ENCODE data around the gene RABAC1. TPM values are rescaled to one million over a fixed set of nuclear protein-coding genes. Genes with fewer than 3 reads are reported as not detected.

Gene RABAC1
- total and polyA plus RNA-seq, 2 experiments from 2014 or later, result 405 to 470 TPM

GRCh38 chr19:41924151-41925145, 34.7 kb downstream of the RABAC1 start:
- WGBS, 2 experiments (ENCODE audit: low coverage in 1 of 2, low lambda C conversion rate in 2 of 2, missing lambda C conversion rate in 2 of 2), result 9 to 11% methylated on average over 13 of the region's 13 CpGs
- no peaks in the 10 kb centered on the region for H3K36me3 ChIP-seq (ENCODE audit: low read depth)
- no peak overlapping the region for H3K9ac ChIP-seq
- H3K4me1 ChIP-seq (ENCODE audit: insufficient read depth), result no peaks in the 10 kb centered on the region
- no peaks in the 10 kb centered on the region for H4K20me1 ChIP-seq (ENCODE audit: insufficient read depth)
- no peak overlapping the region for H2AFZ ChIP-seq
- in situ Hi-C loops (cut with MboI), result no loop called here
- H3K79me2 ChIP-seq (ENCODE audit: insufficient read depth), result no peaks in the 10 kb centered on the region
- no peak overlapping the region for H3K4me2 ChIP-seq (ENCODE audit: unreplicated experiment)
- H3K4me3 ChIP-seq, result no peak overlapping the region
- DNase-seq, result no peak
- H3F3A ChIP-seq (ENCODE audit: insufficient read depth), result no peaks in the 10 kb centered on the region
- no peaks in the 10 kb centered on the region for H3K9me3 ChIP-seq (ENCODE audit: low read depth)
- no peak for TF ChIP-seq EZH2phosphoT487 (IDR thresholded peaks at IDR 0.05; ENCODE audit: insufficient read depth, low read depth)
- no peak for TF ChIP-seq EZH2 (IDR thresholded peaks at IDR 0.05; ENCODE audit: insufficient read depth, poor library complexity, severe bottlenecking)
- H3K9me2 ChIP-seq (ENCODE audit: insufficient read depth), result no peaks in the 10 kb centered on the region
- H3K27me3 ChIP-seq (replicated peaks; ENCODE audit: insufficient read depth), result peaks cover 76% of the 10 kb centered on the region
- no peak overlapping the region for H3K27ac ChIP-seq

DNA sequence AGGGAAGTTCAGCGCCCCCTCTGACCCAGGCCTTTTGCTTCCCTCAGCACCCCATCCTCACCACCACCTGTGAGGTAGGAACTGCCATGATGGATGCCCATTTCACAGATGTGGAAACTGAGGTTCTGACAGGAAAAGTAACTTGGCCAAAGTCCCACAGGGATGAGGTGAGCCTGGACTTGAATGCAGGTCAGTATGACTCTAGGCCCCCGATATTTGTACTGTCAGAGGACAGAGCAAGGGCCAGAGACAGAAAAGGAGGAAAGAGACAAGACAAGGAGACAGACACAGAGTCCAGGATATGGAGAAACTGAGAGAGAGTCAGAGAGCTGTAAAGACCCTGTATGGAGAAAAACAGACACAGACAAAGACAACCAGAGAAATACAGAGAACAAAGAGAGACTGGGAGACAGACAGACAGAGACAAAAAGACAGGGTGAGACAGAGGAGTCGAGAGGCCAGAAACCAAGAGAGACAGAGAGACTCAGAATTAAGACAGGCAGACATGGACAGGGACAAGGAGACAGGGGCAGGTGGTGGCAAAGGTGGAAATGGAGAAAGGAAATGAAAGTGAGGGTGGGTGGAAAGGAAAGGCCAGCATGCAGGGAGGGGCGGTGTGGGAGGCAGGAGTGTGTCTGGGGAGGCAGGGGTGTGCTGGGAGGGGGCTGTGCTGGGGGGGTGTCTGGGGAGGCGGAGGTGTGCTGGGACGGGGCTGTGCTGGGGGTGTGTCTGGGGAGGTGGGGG, 35.9 kb downstream of the RABAC1 start:
- Histone ChIP-seq H3K36me3 (ENCODE audit: low read depth) (no peaks in the 10 kb centered on the region), H3K9ac (no peak overlapping the region), H3K4me1 (ENCODE audit: insufficient read depth) (no peaks in the 10 kb centered on the region), H3K27ac (no peak overlapping the region), H3K4me2 (ENCODE audit: unreplicated experiment) (no peak overlapping the region), H3K9me3 (ENCODE audit: low read depth) (no peaks in the 10 kb centered on the region), H3K9me2 (ENCODE audit: insufficient read depth) (no peaks in the 10 kb centered on the region), H3K27me3 (replicated peaks; ENCODE audit: insufficient read depth) (peaks cover 64% of the 10 kb centered on the region), H3F3A (ENCODE audit: insufficient read depth) (no peaks in the 10 kb centered on the region), H3K79me2 (ENCODE audit: insufficient read depth) (no peaks in the 10 kb centered on the region), H4K20me1 (ENCODE audit: insufficient read depth) (no peaks in the 10 kb centered on the region), H2AFZ (no peak overlapping the region), H3K4me3 (no peak overlapping the region)
- TF ChIP-seq EZH2 (IDR thresholded peaks at IDR 0.05; ENCODE audit: insufficient read depth, poor library complexity, severe bottlenecking) (no peak), EZH2phosphoT487 (IDR thresholded peaks at IDR 0.05; ENCODE audit: insufficient read depth, low read depth) (no peak)
- 16 to 31% methylated on average over 3 to 6 of the region's 6 CpGs for WGBS, 2 experiments (ENCODE audit: low coverage in 1 of 2, low lambda C conversion rate in 2 of 2, missing lambda C conversion rate in 2 of 2)
- in situ Hi-C loops (cut with MboI), result no loop called here
- DNase-seq, result no peak

GRCh38 chr19:41922585-41922984, 36.5 kb downstream of the RABAC1 start:
- in situ Hi-C loops (cut with MboI), result no loop called here
- H3K36me3 ChIP-seq (ENCODE audit: low read depth), result no peaks in the 10 kb centered on the region
- H3K27me3 ChIP-seq (replicated peaks; ENCODE audit: insufficient read depth), result peaks cover 63% of the 10 kb centered on the region
- no peaks in the 10 kb centered on the region for H3K4me1 ChIP-seq (ENCODE audit: insufficient read depth)
- no peaks in the 10 kb centered on the region for H4K20me1 ChIP-seq (ENCODE audit: insufficient read depth)
- no peak for TF ChIP-seq EZH2 (IDR thresholded peaks at IDR 0.05; ENCODE audit: insufficient read depth, poor library complexity, severe bottlenecking)
- H3K4me3 ChIP-seq, result no peak overlapping the region
- no peaks in the 10 kb centered on the region for H3F3A ChIP-seq (ENCODE audit: insufficient read depth)
- no peak overlapping the region for H3K27ac ChIP-seq
- H2AFZ ChIP-seq, result no peak overlapping the region
- DNase-seq, result no peak
- 7 to 8% methylated on average over 12 to 18 of the region's 18 CpGs for WGBS, 2 experiments (ENCODE audit: low coverage in 1 of 2, low lambda C conversion rate in 2 of 2, missing lambda C conversion rate in 2 of 2)
- H3K9me2 ChIP-seq (ENCODE audit: insufficient read depth), result no peaks in the 10 kb centered on the region
- H3K79me2 ChIP-seq (ENCODE audit: insufficient read depth), result no peaks in the 10 kb centered on the region
- no peak overlapping the region for H3K9ac ChIP-seq
- no peak overlapping the region for H3K4me2 ChIP-seq (ENCODE audit: unreplicated experiment)
- no peaks in the 10 kb centered on the region for H3K9me3 ChIP-seq (ENCODE audit: low read depth)

DNA sequence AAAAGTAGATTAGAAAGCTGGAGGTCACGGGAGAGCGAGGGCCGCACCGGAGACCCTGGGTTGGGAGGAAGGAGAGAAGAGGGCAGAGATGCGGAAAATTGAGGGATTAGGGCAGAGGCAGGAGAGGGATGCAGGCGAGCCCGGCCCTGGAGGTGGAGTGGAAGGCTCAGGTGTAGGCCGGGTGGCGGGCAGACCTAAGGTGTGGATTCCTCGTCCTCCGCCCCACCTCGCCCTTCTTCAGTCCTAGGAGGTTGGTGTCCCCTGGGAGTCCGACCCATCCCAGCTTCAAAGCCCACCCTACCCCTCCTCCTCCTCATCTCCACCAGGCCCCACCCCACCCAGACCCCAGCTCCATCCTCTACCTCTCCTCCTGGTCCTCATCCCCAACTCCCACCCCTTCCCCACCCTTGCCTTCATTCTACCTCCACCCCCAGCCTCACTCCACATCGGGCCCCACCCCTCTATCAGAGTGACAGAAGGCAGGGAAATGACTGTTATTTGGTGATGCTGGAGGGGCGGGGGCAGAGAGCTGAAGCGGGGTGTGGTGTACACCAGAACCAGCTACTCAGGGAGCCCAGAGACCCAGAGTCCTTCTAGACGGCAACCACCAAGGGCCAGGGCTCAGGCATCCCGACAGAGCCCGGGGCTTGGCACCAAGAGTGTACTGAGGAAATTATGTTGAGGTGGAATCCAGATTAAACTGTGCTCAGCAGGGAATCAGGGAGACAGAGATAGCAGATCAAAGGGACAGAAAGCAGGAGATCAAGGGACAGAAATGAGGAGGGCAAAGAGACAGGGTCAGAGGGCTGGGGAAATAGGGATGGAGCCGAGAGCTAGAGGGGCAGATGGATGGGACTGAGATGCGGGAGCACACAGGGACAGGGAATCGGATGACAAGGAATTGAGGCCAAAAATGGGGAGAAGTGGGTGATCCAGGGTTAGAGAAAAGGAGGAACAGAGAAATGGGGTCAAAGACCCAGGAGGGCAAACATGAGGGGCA, 37.2 kb downstream of the RABAC1 start:
- H4K20me1 ChIP-seq (ENCODE audit: insufficient read depth), result no peaks in the 10 kb centered on the region
- no peak overlapping the region for H3K4me2 ChIP-seq (ENCODE audit: unreplicated experiment)
- H3K27ac ChIP-seq, result no peak overlapping the region
- no peak for DNase-seq
- H3K9me3 ChIP-seq (ENCODE audit: low read depth), result no peaks in the 10 kb centered on the region
- H3K36me3 ChIP-seq (ENCODE audit: low read depth), result no peaks in the 10 kb centered on the region
- in situ Hi-C loops (cut with MboI), result no loop called here
- H3K79me2 ChIP-seq (ENCODE audit: insufficient read depth), result no peaks in the 10 kb centered on the region
- no peaks in the 10 kb centered on the region for H3F3A ChIP-seq (ENCODE audit: insufficient read depth)
- H3K9ac ChIP-seq, result no peak overlapping the region
- H3K9me2 ChIP-seq (ENCODE audit: insufficient read depth), result no peaks in the 10 kb centered on the region
- TF ChIP-seq EZH2 (IDR thresholded peaks at IDR 0.05; ENCODE audit: insufficient read depth, poor library complexity, severe bottlenecking), result peak; percentile 71
- TF ChIP-seq EZH2phosphoT487 (IDR thresholded peaks at IDR 0.05; ENCODE audit: insufficient read depth, low read depth), result 0 out of 2 replicates have a peak, but pooled peaks have one; percentile 56
- peaks cover 60% of the 10 kb centered on the region for H3K27me3 ChIP-seq (replicated peaks; ENCODE audit: insufficient read depth)
- no peaks in the 10 kb centered on the region for H3K4me1 ChIP-seq (ENCODE audit: insufficient read depth)
- no peak overlapping the region for H3K4me3 ChIP-seq
- no peak overlapping the region for H2AFZ ChIP-seq
- WGBS, 2 experiments (ENCODE audit: low coverage in 1 of 2, low lambda C conversion rate in 2 of 2, missing lambda C conversion rate in 2 of 2), result 5 to 7% methylated on average over 17 to 22 of the region's 22 CpGs

All from GM23248 (cell line).